CD14-positive monocyte (primary cell): Measurements from ENCODE around the gene TMEM114. TPM values are rescaled to one million over a fixed set of nuclear protein-coding genes. Genes with fewer than 3 reads are reported as not detected.

Experiments
- DNase-seq, 3 donors: peaks; one replicate each; pipeline ENCODE4 v3.0.0-alpha.2; 2011 to 2022
- H2AFZ ChIP-seq: 2 replicates; pipeline ENCODE4 v1.6.0; 2012; ENCODE audit warnings: mild to moderate bottlenecking, low read depth, low read length, inconsistent platforms; ENCODE audit not compliant: insufficient read depth, poor library complexity, severe bottlenecking
- H3K27ac ChIP-seq, 2 donors: 1 replicate in 1 of 2; 2 replicates in 1 of 2; pipeline ENCODE4 v1.5.1; 2012 to 2013; ENCODE audit warnings: low read length in 2 of 2, control low read depth in 1 of 2, inconsistent platforms in 1 of 2, low read depth in 1 of 2, mild to moderate bottlenecking in 1 of 2
- H3K27me3 ChIP-seq, 2 donors: one replicate each; pipeline versions ENCODE4 v1.6.0 to v1.6.1; 2011 to 2013; ENCODE audit warnings: low read length in 2 of 2; ENCODE audit not compliant: control insufficient read depth in 2 of 2, insufficient read depth in 2 of 2
- H3K36me3 ChIP-seq, 2 donors: replicated peaks in 1 of 2; 1 replicate in 1 of 2; 2 replicates in 1 of 2; pipeline versions ENCODE4 v1.5.1 to v1.6.1; 2012 to 2013; ENCODE audit warnings: low read length in 2 of 2, control low read depth in 1 of 2, inconsistent platforms in 1 of 2, mild to moderate bottlenecking in 1 of 2; ENCODE audit not compliant: insufficient read depth in 2 of 2, control insufficient read depth in 1 of 2
- H3K4me1 ChIP-seq, 2 donors: 1 replicate in 1 of 2; 2 replicates in 1 of 2; pipeline versions ENCODE4 v1.5.1 to v1.6.1; 2012 to 2013; ENCODE audit warnings: low read length in 2 of 2, control low read depth in 1 of 2, inconsistent platforms in 1 of 2, mild to moderate bottlenecking in 1 of 2, moderate library complexity in 1 of 2; ENCODE audit not compliant: insufficient read depth in 2 of 2, control insufficient read depth in 1 of 2
- H3K4me2 ChIP-seq: replicated peaks from 2 replicates; pipeline ENCODE3; 2012; ENCODE audit warnings: low read length, moderate library complexity, mild to moderate bottlenecking; ENCODE audit not compliant: poor library complexity, severe bottlenecking; ENCODE audit errors: extremely low read depth
- H3K4me3 ChIP-seq, 3 experiments: fragments of 200-600 bp in 1 of 3; sonication (generic) in 1 of 3; replicated peaks in 1 of 3; 1 replicate in 2 of 3; 2 replicates in 1 of 3; pipeline ENCODE4 v1.5.1; 2011 to 2013; ENCODE audit warnings: low read length in 3 of 3, mild to moderate bottlenecking in 3 of 3, control low read depth in 2 of 3, low read depth in 2 of 3, inconsistent platforms in 1 of 3, moderate library complexity in 1 of 3
- H3K79me2 ChIP-seq: 2 replicates; pipeline ENCODE4 v1.6.0; 2012; ENCODE audit warnings: mild to moderate bottlenecking, control low read depth, inconsistent platforms, low read length, moderate library complexity; ENCODE audit not compliant: insufficient read depth
- H3K9ac ChIP-seq: 2 replicates; pipeline ENCODE4 v1.6.0; 2017; ENCODE audit warnings: low read length, mild to moderate bottlenecking; ENCODE audit not compliant: insufficient read depth, poor library complexity, severe bottlenecking
- H3K9me3 ChIP-seq, 2 donors: replicated peaks in 1 of 2; 1 replicate in 1 of 2; 2 replicates in 1 of 2; pipeline versions ENCODE4 v1.5.1 to v1.6.1; 2012 to 2013; ENCODE audit warnings: low read length in 2 of 2, control low read depth in 1 of 2; ENCODE audit not compliant: control insufficient read depth in 1 of 2, insufficient read depth in 1 of 2
- H4K20me1 ChIP-seq: 2 replicates; pipeline ENCODE4 v1.6.0; 2012; ENCODE audit warnings: mild to moderate bottlenecking, low read length, control low read depth, moderate library complexity; ENCODE audit not compliant: insufficient read depth
- H3K27ac Mint-ChIP-seq, 7 donors: one replicate each; pipeline ENCODE4 v1.8.0; 2020; ENCODE audit warnings: mild to moderate bottlenecking in 7 of 7, mixed read lengths in 7 of 7, moderate library complexity in 6 of 7, inconsistent platforms in 2 of 7
- H3K27me3 Mint-ChIP-seq, 3 donors: one replicate each; pipeline ENCODE4 v1.8.0; 2021 to 2022; ENCODE audit warnings: low read depth in 3 of 3, mild to moderate bottlenecking in 3 of 3, mixed read lengths in 3 of 3, moderate library complexity in 3 of 3, inconsistent platforms in 1 of 3
- H3K36me3 Mint-ChIP-seq, 2 donors: one replicate each; pipeline ENCODE4 v1.8.0; 2020; ENCODE audit warnings: mixed read lengths in 2 of 2, inconsistent platforms in 1 of 2, mild to moderate bottlenecking in 1 of 2
- H3K4me1 Mint-ChIP-seq: one replicate; pipeline ENCODE4 v1.8.0; 2020; ENCODE audit warnings: mild to moderate bottlenecking, mixed read lengths
- H3K4me3 Mint-ChIP-seq, 2 donors: one replicate each; pipeline ENCODE4 v1.8.0; 2020; ENCODE audit warnings: mild to moderate bottlenecking in 2 of 2, mixed read lengths in 2 of 2, moderate library complexity in 1 of 2
- H3K9me3 Mint-ChIP-seq, 7 donors: one replicate each; pipeline ENCODE4 v1.8.0; 2020 to 2022; ENCODE audit warnings: mixed read lengths in 7 of 7, mild to moderate bottlenecking in 6 of 7, moderate library complexity in 6 of 7, inconsistent platforms in 2 of 7
- WGBS: methylation state at CpG from one replicate; pipeline ENCODE4 v1.1.5; 2013; ENCODE audit warnings: missing lambda C conversion rate; ENCODE audit not compliant: insufficient coverage; 5-methylcytosine and 5-hydroxymethylcytosine counted together
- intact Hi-C, 2 donors: fragments of 100-400 bp; cut with micrococcal nuclease; formaldehyde crosslinking; loops; one replicate each; pipeline versions ENCODE4 v1.15.0 to v1.15.1; 2023
- polyA plus RNA-seq, 3 donors: library from polyadenylated mRNA; depleted of rRNA in 1 of 3; unstranded in 2 of 3; stranded (reverse) in 1 of 3; fragments of 300-500 nt in 2 of 3; fragments of >200 nt in 1 of 3; fragmentation: Illumina TruSeq in 2 of 3; gene quantifications; 1 replicate in 2 of 3; 2 replicates in 1 of 3; pipeline ENCODE4 v1.2.3, GENCODE V29; 2012 to 2021
- TF ChIP-seq, protein P1 (sequence below): fragments of 200-600 bp; IDR thresholded peaks from one replicate; pipeline ENCODE4 v1.8.0; 2022; ENCODE audit warnings: antibody characterized with exemption, mild to moderate bottlenecking

The TMEM114 gene
- polyA plus RNA-seq, 3 donors, result not detected

- no peaks in the 10 kb centered on the region for H3K4me1 Mint-ChIP-seq
- H3K27ac Mint-ChIP-seq, result no peak overlapping the region
- Histone ChIP-seq H3K4me1 (no peaks in the 10 kb centered on the region), H2AFZ (no peak overlapping the region), H3K9me3 (no peaks in the 10 kb centered on the region), H3K36me3 (no peaks in the 10 kb centered on the region), H3K9ac (no peak overlapping the region), H3K79me2 (no peaks in the 10 kb centered on the region), H3K27ac (no peak overlapping the region), H3K4me2 (no peak overlapping the region), H3K4me3 (no peak overlapping the region), H3K27me3 (peaks cover 0 to 4% of the 10 kb centered on the region in 2 donors), H4K20me1 (no peaks in the 10 kb centered on the region)
- no peaks in the 10 kb centered on the region for H3K36me3 Mint-ChIP-seq
- no peak overlapping the region for H3K4me3 Mint-ChIP-seq
- no peak for DNase-seq
- no CpG with 5 or more reads among the region's 2 CpGs for WGBS
- intact Hi-C loops, result no loop called here
- H3K9me3 Mint-ChIP-seq, result no peaks in the 10 kb centered on the region
- peaks cover 7 to 20% (median 8%) of the 10 kb centered on the region in 3 donors for H3K27me3 Mint-ChIP-seq
- TF ChIP-seq, protein P1, sequence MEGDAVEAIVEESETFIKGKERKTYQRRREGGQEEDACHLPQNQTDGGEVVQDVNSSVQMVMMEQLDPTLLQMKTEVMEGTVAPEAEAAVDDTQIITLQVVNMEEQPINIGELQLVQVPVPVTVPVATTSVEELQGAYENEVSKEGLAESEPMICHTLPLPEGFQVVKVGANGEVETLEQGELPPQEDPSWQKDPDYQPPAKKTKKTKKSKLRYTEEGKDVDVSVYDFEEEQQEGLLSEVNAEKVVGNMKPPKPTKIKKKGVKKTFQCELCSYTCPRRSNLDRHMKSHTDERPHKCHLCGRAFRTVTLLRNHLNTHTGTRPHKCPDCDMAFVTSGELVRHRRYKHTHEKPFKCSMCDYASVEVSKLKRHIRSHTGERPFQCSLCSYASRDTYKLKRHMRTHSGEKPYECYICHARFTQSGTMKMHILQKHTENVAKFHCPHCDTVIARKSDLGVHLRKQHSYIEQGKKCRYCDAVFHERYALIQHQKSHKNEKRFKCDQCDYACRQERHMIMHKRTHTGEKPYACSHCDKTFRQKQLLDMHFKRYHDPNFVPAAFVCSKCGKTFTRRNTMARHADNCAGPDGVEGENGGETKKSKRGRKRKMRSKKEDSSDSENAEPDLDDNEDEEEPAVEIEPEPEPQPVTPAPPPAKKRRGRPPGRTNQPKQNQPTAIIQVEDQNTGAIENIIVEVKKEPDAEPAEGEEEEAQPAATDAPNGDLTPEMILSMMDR, result no peak
These were observed 47.9 kb downstream of the TMEM114 start for GRCh38 chr16:8542393-8542792.

DNA sequence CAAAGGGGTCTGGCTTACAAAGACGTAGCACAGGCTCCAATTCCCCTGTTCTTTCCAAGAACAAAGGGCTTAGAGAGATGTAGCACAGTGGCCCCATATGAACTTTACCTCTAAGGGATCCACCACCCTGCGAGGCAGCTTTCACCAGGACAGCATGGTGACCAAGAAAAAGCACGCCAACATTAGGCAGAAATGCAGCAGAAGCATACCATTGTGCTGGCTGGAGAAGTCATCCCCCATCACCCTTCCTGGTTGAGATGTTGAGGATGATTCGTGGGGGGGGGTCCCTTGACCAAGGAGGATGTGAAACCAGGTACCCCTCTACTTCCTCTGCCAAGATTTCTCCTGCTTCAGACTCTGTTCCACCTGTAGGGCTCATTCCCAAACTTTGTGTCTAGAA, 48.4 kb downstream of the TMEM114 start:
- no peaks in the 10 kb centered on the region for H3K9me3 ChIP-seq
- peaks cover 0 to 4% of the 10 kb centered on the region in 2 donors for H3K27me3 ChIP-seq
- Mint-ChIP-seq H3K27me3 (peaks cover 7 to 23% (median 7%) of the 10 kb centered on the region in 3 donors), H3K27ac (no peak overlapping the region), H3K36me3 (no peaks in the 10 kb centered on the region), H3K9me3 (no peaks in the 10 kb centered on the region), H3K4me1 (no peaks in the 10 kb centered on the region), H3K4me3 (no peak overlapping the region)
- H4K20me1 ChIP-seq, result no peaks in the 10 kb centered on the region
- H3K36me3 ChIP-seq, result no peaks in the 10 kb centered on the region
- no peak overlapping the region for H3K9ac ChIP-seq
- 100% methylated on average over 1 of the region's 4 CpGs for WGBS
- no peak overlapping the region for H3K4me3 ChIP-seq
- H3K4me2 ChIP-seq, result no peak overlapping the region
- TF ChIP-seq, protein P1, result no peak
- intact Hi-C loops, result no loop called here
- DNase-seq, result no peak
- no peaks in the 10 kb centered on the region for H3K4me1 ChIP-seq
- H3K79me2 ChIP-seq, result no peaks in the 10 kb centered on the region
- H3K27ac ChIP-seq, result no peak overlapping the region
- H2AFZ ChIP-seq, result no peak overlapping the region
